Measurements from ENCODE around the gene PSMB9.

DNA sequence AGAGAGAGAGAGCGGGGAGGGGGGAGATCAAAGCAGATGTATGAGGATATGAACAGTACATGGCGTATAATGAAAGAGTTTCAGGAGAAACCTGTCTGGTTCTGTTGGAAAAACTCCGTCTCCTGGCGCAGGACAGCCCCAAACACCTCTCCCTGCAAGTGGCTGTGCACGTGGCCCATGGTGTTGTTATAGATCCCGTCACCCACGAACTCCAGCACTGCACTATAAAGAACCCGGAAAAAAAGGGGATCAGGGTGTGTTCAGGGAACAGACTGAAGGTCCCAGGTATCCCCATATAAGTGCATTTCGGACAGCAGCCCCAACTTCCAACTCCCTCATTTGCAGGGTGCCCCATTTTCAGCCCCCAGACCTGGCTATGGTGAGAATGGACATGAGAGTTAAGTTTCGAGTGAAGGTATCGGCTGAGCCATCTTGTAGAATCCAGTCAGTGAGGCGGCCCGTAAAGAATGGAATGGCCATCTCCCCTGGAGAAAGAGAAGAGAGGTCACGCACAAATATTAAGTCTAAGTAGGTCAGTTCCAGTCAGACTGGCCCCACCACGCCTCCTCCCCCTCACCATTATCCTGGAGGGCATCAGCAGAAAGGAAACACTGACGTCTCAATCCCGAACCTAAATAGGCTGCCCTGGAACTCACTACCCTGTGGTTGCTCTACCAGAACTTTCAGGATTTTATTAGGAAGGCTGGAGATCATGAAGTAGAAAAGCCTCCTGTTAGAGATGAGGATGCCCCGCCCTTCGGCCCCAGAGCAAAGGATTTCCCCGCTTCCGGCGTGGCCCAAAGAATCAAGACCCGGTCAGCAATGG, 1.8 kb upstream of the PSMB9 start:
- no peak for TF ChIP-seq CEBPB (IDR thresholded peaks at IDR 0.05; ENCODE audit: low read depth, low read length)
- no peak for TF ChIP-seq CHD1 (IDR thresholded peaks at IDR 0.05; ENCODE audit: low read depth, low read length)
- TF ChIP-seq RFX5 (IDR thresholded peaks at IDR 0.05; ENCODE audit: low read depth, low read length), result no peak
- TF ChIP-seq, protein P1, sequence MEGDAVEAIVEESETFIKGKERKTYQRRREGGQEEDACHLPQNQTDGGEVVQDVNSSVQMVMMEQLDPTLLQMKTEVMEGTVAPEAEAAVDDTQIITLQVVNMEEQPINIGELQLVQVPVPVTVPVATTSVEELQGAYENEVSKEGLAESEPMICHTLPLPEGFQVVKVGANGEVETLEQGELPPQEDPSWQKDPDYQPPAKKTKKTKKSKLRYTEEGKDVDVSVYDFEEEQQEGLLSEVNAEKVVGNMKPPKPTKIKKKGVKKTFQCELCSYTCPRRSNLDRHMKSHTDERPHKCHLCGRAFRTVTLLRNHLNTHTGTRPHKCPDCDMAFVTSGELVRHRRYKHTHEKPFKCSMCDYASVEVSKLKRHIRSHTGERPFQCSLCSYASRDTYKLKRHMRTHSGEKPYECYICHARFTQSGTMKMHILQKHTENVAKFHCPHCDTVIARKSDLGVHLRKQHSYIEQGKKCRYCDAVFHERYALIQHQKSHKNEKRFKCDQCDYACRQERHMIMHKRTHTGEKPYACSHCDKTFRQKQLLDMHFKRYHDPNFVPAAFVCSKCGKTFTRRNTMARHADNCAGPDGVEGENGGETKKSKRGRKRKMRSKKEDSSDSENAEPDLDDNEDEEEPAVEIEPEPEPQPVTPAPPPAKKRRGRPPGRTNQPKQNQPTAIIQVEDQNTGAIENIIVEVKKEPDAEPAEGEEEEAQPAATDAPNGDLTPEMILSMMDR (conservative IDR thresholded peaks at IDR 0.05; ENCODE audit: low read depth, low read length), result no peak
- TF ChIP-seq POLR2A (IDR thresholded peaks at IDR 0.05; ENCODE audit: low read depth, low read length), result no peak
- no peak for TF ChIP-seq RAD21 (IDR thresholded peaks at IDR 0.05; ENCODE audit: low read length)
- TF ChIP-seq FOS (IDR thresholded peaks at IDR 0.05; ENCODE audit: low read depth, low read length), result no peak
- TF ChIP-seq, protein P2, sequence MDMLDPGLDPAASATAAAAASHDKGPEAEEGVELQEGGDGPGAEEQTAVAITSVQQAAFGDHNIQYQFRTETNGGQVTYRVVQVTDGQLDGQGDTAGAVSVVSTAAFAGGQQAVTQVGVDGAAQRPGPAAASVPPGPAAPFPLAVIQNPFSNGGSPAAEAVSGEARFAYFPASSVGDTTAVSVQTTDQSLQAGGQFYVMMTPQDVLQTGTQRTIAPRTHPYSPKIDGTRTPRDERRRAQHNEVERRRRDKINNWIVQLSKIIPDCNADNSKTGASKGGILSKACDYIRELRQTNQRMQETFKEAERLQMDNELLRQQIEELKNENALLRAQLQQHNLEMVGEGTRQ (IDR thresholded peaks at IDR 0.05; ENCODE audit: low read depth, low read length), result no peak

Data from IMR-90 (cell line).